RCC 7860 (cell line): ENCODE measurements around the gene CACNA1E.

ENCODE experiments used
- DNase-seq: peaks from one replicate; pipeline ENCODE4 v3.0.0-alpha.2; 2015; ENCODE audit warnings: low spot score
- FAIRE-seq: peaks from 2 replicates; lab custom pipeline; 2012; peaks lifted over from hg19 to GRCh38; lab: Jason Lieb, UNC

The CACNA1E gene

DNA sequence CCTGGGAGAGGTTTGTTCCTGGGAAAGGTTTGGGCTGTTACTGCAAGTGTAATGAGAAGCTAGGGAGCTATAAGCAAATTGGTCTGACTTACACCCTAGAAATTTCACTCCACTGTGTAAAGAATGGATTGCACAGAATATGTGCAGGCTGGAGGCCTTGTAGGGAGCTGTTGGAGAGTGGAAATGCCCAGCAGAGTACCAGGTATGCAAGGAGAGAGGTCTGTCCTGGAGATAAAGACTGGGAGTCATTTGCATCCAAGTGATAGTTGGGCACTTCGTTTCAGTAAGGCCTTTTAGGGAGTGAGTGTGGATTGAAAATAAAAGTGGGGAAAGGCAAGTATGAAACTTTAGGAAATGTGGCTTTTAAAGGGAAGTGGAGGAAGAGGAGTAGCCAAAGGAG is 75.8 kb downstream of the CACNA1E start:
- DNase-seq (no peak), FAIRE-seq (no peak)

DNA sequence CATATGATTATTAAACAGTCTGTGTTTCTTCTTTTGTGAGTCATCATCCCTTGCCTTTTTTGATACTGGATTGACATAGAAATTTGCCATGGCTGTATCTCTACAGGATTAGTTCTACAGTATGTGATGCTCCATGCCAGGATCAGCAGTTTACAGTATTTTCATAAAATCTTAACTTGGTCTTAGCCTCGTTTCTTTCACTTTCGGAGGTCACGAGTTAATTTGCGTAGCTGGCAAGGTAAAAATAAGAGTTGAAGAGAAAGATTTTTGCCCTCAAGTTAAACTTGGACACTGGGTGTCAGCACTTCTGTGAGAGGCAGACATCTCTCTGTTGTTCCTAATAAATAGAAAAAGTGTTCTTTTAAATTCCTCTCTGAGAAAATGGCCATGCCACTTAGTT is 79.1 kb downstream of the CACNA1E start:
- no peak for FAIRE-seq
- no peak for DNase-seq

DNA sequence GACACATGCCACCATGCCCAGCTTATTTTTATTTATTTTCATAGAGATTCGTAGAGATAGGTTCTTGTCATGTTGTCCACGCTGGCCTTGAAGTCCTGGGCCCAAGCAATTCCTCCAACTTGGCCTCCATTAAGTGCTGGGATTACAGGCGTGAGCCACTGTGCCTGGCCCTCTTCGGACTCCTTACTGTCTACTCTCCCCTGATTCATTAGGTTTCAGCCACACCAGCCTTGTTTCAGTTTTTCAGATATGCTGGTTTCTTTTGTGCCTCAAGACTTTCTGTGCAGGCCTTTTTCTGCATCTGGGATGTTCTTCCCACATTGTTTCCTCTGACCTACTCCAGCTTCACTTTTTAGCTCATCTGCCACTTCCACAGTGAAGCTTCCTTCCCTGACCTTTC is 85.4 kb downstream of the CACNA1E start:
- no peak for DNase-seq
- FAIRE-seq, result no peak

DNA sequence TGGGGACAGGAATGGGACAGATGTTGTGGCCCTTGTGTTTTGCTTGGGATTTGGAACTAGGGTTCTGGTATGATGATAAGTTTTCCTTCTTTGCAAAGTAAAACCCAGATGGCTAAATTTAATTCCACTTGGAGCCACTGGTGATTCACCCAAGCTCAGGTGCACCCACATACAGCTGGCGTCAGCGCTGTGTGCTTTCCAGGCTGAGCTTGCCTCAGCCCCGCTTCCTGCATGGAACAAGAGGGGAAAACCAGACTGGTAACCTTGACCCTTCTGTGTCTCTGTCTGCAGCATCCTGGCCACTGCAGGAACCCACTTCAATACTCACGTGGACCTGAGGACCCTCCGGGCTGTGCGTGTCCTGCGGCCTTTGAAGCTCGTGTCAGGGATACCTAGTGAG is 94.2 kb downstream of the CACNA1E start:
- no peak for DNase-seq
- FAIRE-seq, result no peak

DNA sequence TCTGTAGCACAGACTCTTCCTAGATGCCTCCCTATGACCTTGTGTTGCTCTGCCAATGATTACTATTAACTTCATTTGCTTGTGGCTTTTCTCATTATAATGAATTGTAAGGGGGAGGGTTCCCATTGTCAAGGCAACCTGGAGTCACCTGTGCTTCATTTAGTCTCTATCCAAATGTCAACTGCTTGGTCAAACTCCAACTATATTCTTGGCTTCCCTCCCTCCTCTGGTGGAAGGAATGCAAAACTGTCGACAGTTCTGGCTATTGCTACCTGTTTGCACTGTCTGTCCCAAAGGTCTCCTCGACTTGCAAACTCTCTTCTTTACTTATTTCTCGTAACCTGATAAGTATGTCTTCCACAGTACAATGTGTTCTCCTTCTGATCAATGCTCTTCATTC is 100.3 kb downstream of the CACNA1E start:
- FAIRE-seq (no peak), DNase-seq (no peak)

DNA sequence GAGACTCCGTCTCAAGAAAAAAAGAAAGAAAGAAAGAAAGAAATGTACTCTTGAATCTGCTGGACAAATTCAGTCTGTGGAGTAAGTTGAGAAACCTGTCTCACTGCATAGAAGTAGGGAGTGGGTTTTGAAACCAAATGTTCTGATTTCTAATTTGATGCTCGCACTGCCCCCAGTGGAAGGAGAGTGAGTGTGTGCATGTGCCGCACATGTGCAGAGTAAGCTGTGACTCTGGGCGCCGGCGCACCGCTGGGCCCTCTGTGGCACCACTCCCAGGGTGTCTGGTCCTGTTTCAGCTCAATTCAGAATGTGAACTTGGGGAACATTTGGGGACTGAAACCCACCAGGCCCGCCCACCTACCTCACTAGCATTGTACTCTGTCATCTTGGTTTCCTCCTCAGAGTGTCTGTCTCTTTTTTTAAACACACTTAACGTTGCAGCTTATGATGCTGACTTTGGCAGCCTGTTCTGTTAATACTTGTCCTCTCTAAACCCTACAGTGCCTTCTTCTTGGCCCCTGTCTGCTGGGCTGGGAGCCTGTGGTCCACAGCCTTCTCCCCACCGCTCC is 104.6 kb downstream of the CACNA1E start:
- DNase-seq, result no peak
- no peak for FAIRE-seq

DNA sequence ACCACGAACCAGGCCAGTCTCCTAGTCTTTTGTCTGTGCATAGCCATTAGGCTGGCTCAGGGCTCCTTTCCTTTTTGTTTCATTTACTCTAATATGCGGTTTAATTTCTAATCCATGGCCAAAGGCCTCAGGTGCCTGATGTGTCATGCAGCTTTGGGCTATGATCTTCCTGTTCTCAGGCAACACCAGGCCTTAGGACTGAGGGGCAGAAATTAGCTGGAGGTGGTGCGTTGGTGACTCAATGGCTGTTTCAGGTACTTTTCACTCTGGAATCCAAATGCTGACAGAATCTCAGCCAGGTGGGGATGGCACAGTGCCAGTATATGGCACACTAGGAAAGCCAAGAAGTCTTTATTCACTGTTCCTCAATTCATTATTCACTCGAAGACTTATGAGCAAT is 105.3 kb downstream of the CACNA1E start:
- no peak for FAIRE-seq

DNA sequence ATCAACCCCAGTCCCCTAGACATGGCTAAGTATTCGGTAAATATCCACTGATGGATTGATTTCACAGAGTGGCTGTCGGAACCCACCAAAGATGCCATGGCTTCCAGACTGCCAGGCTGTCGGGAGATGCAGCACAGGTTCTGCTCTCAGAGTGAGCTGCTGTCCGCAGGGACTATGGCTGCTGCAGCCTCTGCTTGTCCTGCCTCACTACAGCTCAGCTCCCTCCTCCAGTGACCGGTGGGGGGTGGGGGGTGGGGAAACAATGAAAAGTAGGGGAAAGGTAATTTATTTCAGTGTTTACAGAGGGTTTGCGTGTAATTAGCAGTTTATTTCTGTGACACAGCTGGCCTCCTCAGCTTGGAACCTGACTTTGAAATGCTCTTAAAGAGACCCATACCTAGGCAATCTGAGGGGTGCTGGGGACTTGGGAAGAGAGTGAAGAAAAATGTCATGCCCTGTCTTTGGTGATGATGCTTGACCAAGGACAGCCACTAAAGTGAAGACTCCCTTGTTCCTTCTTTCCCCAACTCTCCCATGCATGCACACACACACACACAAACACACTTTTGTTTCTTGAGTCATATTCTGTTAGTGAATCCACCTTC is 109.0 kb downstream of the CACNA1E start:
- FAIRE-seq, result no peak

More for the DNA sequence above, 105.3 kb downstream of the CACNA1E start:
- no peak for DNase-seq

DNA sequence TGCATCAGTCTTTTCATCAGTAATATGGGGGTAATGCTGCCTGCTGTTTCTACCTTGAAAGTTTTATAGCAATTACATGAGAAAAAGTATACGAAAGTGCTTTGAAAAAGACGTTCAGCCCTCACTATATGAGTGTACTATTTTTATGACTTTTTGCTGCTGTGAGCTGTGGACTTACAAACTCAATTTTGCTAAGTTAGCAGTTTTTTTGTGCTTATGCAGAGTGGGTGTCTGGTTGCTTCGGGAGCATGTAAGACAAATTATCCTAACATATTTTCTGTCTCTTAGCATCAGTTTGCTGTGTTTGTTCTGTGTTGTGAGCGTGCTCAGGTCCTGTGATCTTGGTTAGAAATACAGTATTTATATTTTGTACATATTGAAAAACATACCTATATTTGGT is 109.7 kb downstream of the CACNA1E start:
- no peak for FAIRE-seq

More for the DNA sequence above, 109.0 kb downstream of the CACNA1E start:
- no peak for DNase-seq

DNA sequence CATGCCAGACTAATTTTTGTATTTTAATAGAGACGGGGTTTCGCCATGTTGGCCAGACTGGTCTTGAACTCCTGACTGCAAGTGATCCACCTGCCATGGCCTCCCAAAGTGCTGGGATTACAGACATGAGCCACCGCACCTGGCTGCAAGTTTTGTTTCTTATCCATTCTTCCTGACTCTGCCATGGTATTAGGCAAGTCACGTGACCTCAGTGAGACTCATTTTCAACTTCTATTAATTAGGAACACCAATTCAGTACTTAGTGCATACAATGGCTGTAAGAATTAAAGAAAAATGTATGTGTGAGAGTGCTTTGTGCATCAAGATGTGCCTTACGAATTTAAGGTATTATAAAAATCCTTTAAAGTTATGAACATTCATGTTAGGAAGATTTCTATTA is 111.2 kb downstream of the CACNA1E start:
- DNase-seq (no peak), FAIRE-seq (no peak)

More for the DNA sequence above, 109.7 kb downstream of the CACNA1E start:
- DNase-seq, result no peak

DNA sequence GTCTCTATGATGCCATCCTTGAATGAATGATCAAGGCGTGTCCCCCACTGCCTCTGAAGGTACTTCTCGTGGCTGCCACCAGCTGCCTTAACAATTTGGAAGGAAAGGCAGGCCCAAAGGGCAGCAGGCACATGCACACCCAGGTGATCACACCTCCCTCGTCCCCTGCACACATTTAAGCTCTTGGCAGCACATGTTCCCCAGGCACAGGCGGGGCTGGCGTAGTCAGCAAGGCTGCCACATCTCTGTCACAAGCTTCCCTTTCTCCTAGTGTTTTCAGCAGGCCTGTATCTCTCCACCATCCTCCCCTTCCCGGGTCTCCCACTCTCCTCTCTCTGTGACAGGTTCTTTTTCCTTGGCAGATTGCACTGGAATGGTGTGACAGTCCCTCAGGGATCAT is 111.9 kb downstream of the CACNA1E start:
- FAIRE-seq (no peak), DNase-seq (no peak)

DNA sequence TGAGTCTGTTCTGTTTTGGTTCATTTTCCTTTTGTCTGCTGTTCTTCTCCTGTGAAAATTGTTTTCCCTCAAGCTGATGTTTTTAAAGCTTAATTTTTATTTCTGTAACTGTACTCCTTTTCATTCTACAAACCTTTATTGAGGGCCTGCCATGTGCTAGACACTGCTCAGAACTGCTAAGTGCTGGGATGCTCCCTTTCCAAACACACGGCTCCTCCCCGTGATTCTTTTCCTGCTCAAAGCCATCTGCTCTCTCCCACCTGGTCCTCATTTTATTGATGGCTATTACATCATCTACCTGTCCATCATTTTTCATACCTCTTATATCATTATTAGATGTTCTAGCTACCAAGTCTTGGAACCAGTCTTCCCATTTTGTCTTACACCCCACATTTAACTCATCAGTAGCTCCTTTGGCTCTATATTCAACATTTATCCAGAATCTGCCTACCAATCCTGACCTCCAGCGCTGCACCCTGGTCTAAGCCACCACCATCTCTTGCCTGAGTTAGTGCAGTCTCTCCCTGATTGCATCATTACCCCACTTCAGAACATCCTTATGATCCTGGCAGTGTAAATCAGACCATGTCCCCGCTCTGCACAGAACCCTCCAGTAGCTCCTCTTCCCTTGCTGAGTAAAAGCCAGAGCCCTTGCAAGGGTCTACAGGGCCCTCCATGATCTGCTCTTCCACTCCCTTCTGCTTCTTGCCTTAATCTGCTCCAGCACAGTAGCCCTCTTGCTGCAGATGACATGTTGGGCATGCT is 118.1 kb downstream of the CACNA1E start:
- DNase-seq (no peak), FAIRE-seq (no peak)

DNA sequence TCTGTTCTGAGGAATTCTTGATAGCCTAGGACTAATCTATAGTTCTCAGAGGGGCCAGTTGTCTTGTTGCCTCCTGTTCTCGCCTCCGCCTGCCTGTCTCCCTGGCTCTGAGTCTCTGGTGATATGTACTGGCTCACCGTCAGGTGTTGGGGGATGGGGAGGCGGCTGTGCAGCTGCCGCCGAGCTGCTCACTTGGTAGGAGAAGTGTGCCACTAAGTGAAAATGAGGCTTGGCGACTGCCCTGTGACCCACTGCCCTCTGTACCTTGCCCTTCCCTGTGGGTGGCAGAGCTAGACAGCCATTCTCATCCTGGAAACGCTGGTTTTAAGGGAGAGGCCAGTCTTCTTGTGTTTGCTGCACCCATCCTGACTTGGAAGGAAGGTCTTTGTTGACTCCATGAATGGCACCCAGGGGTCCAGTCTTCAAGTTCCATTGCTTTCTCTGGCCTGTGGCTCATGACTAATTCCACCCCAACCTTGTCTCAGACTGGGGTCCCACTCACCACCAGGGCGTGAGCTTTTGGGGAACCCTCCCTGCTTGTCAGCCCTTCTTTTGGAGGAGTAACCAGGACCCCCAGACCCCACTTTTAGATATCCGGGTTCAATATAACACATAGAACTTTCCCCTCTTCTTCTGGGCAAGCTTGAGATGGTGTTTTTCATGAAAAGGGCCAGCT is 120.6 kb downstream of the CACNA1E start:
- FAIRE-seq (no peak), DNase-seq (no peak)

DNA sequence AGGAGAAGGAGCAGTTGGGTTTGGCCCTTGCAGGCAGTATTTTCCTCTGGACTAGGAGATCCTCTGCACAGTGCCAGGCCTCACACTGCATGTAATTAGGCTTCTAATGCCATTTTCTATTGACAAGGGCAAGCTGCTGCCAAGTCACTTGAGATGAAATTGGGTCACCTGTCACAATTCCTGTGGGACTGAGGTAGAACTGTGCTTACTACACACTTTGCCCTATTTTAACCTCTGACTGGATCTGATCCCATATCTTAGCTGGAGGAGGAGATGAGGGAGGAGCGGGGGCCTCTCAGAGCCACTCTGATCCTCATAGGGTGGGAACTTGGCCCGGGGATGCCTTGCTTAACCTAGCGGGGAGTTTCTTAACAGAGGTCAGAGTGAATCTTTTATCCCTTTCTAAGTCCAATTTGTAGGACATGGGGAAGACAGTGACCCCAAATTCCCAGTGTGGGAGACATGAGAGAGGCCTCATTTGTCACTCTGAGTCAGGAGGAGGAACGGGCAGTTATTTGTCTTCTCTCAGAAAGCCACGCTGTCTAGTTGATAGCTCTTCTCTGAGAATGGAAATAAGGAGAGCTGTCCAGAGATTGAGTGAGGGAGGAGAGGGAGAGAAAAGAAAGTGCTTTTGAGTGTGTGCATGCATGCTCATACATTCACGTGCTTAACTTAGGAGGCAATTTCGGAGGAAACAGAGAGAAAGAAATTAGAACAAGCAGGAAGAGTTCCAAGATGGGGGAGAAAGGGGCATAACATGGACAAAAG is 121.3 kb downstream of the CACNA1E start:
- no peak for FAIRE-seq
- DNase-seq, result no peak

DNA sequence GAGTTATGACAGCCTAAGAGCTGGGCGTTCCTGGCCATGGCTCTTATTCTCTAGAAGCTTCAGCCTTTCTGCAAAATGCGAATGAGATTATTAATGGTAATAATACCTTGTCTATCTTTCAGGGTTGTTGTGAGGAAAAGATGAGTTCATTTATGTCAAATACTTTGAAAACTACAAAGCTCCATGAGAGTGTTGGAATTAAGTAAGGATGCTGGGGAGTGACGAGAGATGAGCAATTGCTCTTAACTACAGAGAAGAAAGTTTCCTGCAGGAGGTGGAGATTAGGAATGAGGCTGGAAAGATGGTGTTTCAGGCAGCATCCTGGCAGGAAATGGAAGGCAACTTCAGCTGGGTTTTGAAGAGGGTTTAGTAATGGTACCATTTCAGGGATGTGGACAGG is 124.2 kb downstream of the CACNA1E start:
- FAIRE-seq (no peak), DNase-seq (no peak)

DNA sequence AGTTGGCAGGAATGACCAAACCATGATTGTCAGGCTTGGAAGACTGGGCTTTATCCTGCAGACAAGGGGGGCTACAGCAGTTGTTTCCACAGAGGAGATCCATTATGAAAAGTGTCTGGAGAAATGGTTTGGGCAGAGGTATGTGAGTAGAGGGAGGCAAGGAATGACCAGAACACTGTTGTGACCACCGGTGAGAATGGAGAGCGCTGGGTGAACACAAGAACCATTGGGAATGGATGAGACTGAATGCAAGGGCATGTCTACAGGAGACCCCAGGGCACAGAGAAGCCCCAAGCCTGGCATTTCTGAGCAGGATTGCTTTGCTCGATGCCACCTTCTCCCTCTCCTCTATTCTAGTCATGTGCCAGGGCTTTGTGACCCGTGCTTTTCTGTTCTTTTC is 125.1 kb downstream of the CACNA1E start:
- no peak for FAIRE-seq
- DNase-seq, result no peak

DNA sequence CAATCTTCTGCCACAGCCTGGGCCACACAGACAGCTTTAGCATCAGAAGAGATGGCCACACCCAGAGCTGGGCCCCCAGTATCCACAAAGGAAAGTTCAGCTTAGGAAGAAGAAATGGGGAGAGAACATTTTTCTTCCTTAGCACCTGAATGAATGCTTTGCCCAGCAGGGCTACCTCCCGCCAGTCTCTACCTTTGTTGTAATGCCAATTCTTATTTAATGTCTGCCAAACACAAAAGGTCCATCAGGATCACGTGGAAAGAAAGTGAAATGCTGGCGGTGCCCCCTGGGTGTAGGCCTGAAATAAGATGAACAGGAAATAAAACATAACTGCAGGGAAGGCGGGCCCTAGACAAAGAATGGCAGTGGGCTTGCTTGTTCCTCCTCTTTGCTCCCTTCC is 125.6 kb downstream of the CACNA1E start:
- DNase-seq (no peak), FAIRE-seq (no peak)

DNA sequence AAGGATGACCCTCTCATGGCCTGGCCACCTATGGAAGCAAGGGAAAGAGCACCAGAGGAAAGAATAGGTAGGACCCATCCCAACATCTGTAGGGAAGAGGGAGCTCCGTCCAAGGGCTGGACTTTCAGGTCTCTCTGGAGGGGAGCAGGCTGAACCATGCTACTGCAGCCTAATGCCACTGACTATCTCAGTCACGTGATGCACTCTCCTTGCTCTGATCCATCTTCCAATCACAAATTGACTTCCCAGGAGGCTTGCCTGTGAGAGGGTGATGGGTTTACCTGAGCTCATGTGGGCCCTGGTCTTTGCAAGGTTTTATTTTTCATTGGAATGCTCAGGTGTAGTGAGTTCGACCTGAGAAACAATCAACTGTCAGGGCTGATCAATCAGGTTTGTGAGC is 128.8 kb downstream of the CACNA1E start:
- FAIRE-seq, result no peak
- no peak for DNase-seq

DNA sequence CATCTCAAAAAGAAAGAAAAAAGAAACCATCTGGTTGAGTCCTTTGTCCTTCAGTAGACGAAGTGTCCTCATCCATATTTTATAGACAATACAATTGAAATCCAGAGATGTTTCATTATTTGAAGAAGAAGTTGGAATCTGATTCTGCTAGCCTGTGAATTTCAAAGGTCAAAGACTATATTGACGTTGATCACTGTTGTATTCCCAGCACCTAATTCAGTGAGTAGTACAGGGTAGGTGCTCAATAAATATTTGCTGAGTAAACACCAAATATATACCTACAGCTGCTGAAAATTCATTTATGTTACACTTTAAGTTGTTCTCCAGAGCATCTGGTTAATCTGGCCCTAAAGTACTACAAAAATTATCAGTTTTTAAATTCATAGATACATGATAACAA is 135.2 kb downstream of the CACNA1E start:
- DNase-seq, result no peak
- FAIRE-seq, result no peak

DNA sequence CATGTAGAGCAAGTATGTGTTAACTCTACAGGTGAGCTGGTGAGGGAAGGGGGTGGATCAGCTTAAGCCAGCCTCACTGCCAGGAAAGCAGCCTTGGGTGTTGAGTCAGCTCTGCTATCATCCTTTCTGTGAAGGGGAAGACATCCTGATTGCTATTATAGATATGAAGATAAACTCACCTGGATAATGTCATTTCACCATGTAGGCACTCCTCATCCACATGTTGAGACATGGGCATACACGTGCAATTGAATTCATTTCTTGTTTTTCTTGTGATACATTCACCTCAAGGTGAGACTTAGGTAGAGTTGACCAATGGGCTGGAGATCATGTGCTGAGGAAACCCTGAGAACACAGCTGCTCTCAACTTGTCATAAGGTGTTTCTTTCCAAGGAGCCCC is 136.9 kb downstream of the CACNA1E start:
- no peak for FAIRE-seq
- DNase-seq, result no peak

DNA sequence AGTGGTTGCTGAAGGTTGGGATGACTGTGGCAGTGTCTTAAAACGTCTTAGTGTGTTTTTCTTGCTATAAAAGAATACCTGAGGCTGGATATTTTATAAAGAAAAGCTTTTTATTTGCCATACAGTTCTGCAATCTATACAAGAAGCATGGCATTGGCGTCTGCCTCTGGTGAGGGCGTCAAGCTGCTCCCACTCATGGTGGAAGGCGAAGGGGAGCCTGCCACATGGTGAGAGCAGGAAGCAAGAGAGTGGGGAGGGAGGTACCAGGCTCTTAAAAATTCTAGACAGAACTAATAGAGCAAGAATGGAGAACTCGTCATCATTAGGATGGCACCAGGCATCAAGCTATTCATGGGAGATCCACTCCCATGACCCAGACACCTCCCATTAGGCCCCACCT is 140.5 kb downstream of the CACNA1E start:
- DNase-seq (no peak), FAIRE-seq (no peak)
